Left renal cortex interstitium (tissue), 4 donors: ENCODE data around the gene PLVAP. TPM values are rescaled to one million over a fixed set of nuclear protein-coding genes. Genes with fewer than 3 reads are reported as not detected.

Source experiments
- DNase-seq, 4 donors: peaks; one replicate each; pipeline ENCODE4 v3.0.0-alpha.2; 2013; ENCODE audit warnings: low read depth in 4 of 4, low spot score in 2 of 4, missing footprints in 1 of 4
- polyA plus RNA-seq, 4 donors: library from polyadenylated mRNA; unstranded; fragments of 120-200 nt; gene quantifications; one replicate each; pipeline ENCODE4 v1.2.1, GENCODE V29; 2013; ENCODE audit not compliant: insufficient read length in 4 of 4

PLVAP gene
- polyA plus RNA-seq, 4 donors = 162 to 238 (median 195) TPM

DNA sequence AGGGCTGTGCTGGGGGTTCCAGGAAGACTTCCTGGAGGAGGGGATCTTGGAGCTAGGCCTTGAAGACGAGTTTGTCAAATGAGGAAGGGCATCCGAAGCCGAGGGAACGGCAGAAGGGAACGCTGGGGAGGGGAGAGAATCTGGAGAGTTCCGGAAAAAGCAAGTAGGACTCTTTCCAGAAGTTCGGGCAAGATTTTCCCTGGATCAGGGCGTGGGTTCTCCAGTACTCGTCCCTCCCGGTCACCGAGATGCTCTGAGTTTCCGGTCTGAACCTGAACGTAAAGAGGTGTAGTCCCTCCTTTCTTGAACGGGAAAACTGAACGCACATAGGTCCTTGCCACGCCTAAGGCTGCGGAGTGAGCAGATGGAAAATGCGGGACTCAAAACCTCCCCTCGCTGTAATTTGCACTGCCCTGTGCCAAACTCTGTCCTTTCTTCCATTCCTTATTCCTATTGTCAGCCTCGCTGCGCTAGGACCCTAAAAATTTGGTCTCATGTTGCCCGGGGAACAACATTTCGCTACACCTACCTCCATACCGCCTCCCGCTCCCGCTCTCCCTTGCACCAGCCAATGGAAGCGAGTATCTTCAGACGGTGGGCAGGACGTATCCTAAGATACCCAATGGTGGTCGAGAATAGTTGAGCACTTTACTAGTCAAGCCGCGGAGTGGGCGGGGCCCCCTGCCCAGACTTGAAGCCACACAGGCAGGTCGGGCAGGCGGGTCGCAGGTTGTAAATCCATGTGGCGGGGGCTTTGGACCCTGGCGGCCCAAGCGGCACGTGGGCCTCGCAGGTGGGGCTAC is 40.1 kb downstream of the PLVAP start, which contains the start of gene GTPBP3:
Gene GTPBP3, plus strand, starts transcription at position 682 of the 803 bp plus-strand sequence. Its CDS starts 59 bp downstream, at position 741.
- DNase-seq = peak; percentile 91 to 97 (median 96)

DNA sequence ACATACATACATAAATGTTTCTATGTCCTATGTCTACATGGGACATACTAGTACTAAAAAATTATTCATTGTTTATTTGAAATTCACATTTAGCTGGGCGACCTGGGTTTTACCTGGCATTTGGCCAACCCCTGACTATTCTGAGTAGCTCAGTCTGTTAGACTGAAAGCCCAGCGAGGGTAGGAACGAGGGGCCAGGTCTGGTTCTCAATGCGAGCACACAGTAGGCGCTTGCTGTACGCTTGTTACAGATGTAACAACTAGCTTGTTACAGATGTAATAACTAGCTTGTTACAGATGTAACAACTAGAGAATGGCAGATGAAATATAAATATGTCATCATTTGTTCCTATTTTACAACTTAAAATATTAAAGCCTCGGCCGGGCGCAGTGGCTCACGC is 41.6 kb downstream of the PLVAP start:
- no peak for DNase-seq

DNA sequence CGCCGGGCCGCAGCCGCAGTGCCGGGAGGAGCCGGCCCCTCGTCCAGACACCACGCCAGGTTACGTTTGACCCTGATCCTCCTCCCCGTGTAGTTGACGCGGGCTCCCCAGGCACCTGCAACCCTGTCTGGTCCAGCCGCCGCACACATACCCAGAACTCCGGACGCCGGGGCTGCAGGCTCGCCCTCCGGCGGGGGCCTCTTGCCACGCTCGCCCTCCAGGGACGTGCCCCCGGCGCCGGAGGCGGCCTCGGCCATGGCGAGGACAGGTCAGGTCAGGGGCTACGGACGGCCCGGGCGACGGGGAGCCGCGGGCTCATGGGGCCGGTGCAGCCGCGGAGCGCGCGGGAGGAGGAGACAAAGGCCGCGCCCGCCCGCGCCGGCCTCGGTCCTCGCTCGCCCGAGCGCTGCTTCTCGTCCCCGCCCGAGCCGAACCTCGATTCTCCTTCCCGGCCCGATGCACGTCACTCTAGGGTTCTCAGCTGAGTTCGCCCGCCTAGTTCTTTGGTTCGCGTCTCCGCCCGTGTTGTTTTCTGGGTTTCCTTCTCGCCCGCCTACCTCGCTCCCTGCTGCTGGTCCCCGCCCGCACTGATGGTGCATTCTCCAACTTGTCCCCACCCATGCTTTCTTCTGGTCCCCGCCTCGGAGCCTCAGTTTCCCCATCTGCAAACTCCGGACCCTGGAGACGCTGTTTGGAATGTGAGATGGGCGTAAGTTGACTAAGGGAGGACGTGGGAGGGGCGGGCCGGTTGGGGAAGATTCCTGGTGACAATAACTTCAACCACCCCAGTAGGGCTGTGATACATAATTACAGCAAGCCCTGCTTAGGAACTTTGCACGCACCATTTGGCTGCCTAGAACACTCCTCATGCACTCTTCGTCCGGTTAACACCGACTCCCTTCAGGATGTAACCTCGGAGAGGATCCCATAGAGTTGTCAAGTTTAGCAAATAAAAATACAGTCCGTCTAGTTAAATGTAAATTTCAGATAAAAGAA is 42.4 kb downstream of the PLVAP start, which contains the start of gene ANO8:
Gene ANO8, minus strand, starts transcription at position 442 of the 996 bp plus-strand sequence. Its CDS starts 185 bp downstream, at position 257.
- DNase-seq = peak; percentile 80 to 99 (median 94)

DNA sequence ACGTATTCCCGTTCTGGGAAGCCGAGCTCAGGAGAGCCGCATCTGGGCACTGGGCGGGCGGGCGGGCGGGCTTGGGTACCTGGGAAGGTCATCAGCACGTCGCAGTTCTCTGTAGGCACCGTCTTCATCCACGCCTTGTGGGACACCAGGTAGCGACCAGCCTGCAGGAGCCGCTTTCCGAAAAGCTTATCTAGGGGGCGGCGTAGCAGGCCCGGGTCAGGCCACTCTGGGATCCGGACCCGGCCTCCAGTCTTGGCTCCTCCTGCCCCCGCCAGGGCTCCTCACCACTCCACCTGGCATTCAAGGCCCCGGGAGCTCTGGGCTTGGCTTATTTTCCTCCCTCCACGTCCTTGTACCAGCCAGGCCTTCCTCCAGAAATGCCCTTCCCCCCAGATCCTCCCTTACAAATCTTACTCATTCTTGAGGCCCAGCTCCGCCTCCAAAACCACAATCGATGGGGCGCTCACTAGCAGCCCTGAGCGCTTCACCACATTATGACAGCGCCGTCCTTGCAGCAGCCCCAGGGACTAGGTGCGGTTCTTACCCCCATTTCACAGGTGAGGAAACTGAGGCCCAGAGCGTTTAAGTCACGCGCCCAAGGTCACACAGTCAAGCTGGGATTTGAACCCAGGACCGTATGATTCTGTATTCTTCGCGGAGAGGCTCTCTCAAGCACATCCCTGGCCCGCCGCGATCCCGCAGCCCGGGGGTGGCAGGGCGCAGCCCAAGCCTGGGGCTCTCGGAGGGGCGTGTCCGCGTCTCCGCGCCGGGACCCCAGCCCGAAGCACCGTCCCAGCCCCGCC is 43.3 kb downstream of the PLVAP start:
- no peak for DNase-seq

DNA sequence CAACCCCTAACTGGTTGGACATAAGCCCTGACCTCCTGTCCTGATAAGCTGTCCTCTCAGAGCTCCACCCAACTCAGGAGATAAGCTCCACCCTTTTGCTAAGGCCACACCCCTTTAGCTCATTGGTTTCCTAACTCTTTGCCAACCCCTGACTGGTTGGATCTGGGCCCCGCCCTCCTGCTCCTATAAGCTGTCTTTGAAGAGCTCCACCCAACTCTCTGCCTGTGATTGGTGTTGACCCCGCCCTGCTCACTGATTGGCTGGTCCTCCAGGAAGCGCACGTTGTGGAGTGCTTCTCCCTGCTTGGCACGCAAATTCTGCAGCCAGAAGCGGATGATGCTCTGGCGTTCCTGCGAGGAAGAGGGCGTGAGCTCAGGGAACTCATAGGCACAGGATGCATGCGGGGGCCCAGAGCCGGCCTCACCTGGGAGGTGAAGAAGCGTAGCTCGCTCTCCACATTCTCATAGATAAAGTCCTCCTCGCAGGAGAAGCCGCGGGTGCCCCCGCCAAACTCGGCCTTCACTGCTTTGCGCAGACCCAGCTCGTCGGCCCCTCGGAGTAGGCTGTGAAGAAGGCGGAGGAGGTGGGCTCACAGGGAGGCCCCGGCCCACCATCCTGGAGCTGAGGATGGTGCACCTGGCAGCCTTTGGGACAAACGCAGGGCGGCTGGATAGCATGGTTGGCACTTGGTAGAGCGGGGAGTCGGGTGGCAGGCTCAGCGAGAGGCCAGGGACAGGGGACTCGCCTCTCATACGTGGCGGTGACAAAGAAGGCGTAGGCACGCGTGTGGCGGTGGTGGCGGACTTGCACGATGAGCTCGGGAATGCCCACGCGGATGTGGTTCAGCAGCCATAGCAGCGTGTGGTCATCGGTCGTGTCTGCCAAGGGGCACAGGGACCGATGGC is 44.2 kb downstream of the PLVAP start:
- DNase-seq = no peak

DNA sequence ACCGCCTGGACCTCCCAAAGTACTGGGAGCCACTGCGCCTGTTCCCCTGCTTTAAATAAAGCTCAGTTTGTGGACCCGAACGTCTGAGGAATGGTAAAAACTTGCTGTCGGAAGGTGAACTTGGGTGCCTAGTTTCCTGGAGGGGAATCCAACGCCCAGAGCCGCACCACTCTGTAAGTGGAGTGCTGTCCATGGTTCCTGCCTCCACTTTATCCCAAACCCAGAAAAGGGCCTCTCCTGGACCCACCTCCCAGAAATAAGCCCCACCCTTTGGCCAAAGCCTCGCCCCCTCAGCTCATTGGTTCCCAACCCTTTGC is 44.8 kb downstream of the PLVAP start:
- DNase-seq = no peak

DNA sequence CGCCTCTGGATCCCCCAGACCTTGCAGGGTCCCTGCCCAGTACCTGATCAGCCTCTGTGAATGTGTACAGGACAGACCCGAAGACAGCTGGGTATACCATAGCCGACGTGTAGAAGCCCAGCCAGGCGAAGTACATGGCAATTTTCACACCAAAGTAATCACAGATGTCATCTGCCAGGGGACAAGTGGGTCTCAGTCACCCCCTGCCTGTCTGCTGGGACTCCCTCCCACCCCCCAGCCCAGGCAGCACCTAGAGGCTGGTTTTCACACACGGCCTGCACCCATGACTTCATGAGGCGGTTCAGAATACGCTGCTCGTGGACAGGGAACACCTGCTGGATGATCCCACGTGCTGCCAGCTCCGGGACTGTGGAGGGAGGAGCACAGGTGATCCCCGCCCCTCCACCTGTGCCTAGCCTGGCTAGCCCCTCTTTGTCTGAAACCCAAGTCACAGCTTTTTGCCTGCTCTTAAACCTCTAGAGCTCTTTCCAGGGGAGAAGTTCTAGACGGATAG is 46.0 kb downstream of the PLVAP start:
- DNase-seq = no peak

DNA sequence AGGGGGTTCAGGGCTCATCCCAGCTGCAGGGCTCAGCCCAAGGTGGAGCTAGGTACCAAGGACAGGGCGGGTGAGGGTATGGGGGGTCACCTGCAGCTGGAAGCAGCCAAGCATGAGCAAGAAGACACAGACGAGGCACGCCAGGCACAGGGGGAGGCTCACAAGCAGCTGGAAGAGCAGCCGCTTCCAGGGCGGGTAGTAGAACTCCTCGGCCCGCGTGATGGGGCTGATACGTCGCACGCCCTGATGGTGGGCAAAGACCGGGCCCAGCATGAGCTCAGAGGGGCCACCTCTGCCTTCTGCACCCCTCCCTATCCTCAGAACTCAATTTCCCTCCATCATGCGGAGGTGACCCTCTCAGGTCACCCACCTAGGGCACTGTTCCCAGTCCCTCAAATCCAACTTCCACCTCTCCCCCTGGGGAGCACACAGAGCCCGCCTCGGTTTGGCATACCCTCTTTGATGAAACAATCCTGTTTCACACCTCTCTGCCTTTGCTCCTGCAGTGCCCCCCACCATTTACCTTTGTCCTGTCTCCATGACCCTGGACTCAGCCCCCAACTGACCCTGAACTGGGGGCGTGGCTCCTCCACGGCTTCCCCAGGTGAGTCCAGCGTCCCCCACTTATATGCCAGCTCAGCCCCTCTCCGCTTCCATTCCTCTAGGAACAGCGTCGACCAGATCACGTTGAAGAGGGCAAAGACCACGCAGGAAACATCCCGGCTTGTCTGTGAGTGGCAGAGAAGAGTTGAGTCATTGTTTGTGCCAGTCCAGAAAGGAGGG is 46.7 kb downstream of the PLVAP start:
- no peak for DNase-seq

DNA sequence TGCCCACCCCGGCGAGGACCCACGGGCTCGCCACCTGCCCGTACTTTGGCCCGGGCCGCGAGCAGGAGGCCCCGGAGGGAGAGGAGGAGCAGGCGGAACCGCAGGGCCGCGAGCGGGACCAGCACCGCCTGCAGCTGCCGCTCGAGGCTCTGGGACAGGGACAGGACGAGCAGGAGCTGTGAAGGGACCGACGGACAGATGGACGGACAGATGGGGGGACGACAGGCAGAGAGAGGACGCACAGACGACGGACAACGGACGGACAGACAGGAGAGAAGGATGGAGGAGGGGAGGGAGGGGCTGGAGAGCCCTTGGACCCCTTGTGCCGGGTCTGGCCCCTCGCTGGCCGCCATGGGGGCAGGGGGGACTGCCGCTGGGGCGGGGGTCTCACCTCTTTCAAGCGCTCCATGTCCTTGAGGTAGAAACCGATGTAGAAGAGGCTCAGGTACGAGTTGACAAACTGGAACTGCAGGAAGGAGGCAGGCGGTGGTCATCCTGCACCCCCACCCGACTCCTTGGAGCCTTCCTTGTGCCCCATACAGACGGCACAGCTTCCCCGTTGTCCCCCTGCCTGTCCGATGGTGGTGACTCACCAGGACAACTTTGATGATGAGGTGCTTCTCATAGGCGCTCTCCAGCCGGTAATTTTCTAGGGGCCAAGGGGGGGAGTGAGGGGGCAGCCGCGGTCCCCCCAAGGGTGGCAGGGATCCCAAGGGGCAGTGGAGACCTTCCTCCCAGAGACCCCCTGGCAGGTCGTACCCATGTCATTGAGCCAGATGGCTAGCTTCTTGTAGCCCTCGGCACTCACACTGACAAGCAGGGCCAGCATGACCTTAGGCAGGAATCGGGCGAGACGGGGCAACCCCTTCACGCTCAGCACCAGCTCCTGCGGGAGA is 47.5 kb downstream of the PLVAP start:
- DNase-seq = no peak

DNA sequence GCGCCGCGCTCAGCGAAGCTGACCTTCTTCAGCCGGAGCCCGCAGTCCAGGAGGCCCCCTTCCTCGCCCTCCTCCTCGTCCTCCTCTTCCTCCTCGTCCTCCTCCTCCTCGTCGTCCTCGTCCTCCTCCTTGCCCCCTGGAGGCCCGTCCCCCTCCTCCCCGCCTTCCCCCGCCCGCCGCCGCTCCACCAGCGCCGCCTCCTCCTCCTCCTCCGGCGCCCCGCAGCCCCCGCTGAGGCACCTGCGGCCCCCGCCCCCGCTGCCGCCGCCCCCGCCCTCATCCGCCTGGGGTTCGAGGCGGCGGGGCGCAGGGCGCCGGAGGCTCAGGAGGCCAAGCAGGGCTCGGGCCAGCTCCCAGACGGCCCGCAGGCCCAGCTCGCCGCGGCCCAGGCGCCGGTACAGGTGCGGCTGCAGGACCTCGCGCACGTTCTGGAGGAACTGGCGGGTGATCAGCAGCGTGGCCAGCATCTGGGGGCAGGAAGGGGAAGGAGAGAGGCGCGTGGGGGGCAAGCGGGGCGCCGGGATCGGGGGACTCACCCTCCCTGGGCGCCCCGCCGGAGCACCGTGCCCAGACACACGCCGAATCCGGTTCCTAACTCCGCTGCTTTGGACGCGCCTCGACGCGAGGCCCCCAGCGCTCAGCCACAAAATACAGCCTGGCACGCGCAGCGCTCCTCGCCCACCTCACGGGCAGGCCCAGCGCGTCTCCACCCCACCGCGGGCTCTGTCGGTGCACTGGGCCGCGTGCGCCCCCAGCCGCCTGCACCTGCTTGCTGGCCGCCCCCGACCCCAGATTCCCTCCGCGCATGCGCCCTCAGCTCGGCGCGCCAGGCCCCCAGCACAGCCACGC is 48.4 kb downstream of the PLVAP start:
- no peak for DNase-seq

DNA sequence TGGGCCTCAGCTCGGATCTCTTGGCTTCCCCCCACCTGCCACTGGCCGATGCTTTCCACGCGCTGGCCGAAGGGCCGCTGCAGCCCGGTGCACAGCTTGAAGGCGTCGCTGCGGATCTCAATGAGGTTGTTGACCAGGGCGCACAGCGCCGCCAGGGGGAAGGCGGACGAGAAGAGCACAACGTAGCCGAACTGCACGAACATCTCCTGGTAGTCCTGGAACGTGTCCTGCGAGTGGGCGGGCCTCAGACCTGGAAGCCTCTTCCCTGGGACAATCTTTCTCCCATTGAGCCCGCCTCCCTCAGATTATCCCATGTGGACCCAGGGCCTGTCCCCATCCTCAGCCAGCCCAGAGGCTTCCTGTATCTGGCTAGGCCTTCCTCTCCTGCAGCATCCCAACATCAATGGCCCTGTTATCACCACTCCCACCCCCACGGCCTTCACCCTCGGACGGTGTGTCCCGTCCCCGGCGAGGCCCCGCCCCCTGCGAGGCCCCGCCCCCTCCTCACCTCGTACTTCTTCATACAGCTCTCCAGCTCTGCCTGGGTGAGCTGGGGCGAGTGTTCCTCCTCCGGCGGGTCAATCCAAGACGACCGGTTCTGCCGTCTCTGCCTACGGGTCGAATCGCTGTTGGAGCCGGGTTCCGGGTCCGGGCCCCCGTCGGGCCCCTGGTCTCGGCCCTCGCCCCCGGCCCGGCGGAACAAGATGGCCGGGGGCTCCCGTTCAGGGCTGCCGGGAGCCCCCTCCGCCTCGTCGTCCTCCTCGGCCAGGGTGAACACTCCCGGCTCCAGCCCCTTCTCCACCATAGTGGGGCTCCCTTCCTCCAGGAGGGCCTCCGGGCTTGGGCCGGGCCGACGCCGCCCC is 49.3 kb downstream of the PLVAP start:
- peak in 1 of 4 donors; percentile 66 for DNase-seq

DNA sequence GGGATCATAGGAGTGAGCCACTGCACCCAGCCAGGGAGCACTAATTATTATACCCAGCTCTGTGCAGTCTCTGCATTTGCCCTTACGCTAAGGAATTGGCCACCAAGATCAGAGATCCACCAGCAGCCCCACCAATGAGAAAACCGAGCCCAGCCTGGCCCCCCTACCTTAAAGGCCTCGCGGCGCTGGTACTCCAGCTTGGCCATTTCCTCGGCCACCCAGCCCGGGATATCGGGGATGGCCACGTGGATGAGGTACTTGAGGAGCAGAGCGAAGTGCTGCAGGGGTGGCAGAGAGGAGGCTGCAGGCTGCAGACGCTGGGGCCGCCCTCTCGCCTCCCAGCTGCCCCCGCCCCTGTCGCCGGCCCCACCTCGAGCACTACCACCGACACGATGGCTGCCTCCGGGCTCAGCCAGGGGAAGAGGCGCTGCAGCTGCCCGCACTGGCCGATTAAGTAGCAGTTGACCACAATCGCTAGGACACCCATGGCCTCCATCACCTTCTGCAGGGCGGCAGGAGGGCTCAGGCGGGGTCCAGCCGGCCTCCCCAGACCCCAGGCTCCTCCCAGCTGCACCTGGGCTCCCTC is 50.0 kb downstream of the PLVAP start:
- no peak for DNase-seq

DNA sequence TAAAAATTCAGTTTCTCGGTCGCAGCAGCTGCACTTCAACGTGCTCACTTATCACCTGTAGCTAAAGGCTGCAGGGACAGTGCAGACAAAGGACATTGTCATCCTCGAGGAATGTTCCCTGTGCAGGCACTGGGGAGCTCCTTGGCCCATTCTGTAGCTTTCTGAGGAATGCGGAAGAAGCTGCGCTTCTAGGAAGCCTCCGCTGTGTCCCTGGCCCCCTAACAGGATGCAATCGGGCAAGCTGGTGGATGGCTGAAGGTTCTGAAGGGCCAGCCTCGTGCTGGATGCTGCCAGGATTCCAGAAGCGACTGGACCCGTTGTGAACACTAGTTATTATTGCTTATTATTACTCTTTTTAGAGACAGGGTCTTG is 50.6 kb downstream of the PLVAP start:
- DNase-seq = no peak

DNA sequence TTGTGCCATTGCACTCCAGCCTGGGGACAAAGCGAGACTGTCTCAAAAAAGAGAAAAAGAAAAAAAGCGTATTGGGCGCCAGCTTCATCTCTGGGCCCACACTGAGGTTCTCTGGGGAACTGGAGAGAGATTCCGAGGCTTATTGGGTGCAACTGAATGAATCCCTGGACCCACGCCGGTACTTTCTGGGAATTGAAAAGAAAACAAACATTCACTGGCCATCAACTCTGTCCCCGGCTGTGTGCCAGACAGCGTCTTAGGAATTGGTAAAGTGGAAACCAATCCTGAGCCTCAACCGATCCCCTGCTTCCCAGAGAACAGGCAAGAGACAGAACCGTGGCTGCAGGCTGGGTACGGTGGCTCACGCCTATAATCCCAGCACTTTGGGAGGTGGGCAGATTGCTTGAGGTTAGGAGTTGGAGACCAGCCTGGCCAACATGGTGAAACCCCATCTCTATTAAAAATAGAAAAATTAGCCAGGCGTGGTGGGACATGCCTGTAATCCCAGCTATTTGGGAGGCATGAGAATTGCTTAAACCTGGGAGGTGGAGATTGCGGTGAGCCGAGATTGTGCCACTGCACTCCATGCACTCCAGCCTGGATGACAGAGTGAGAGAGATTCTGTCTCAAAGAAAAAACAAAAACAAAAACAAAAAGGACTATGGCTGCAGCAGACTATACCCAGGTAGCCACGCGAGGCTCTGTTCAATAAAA is 51.1 kb downstream of the PLVAP start:
- DNase-seq = no peak

DNA sequence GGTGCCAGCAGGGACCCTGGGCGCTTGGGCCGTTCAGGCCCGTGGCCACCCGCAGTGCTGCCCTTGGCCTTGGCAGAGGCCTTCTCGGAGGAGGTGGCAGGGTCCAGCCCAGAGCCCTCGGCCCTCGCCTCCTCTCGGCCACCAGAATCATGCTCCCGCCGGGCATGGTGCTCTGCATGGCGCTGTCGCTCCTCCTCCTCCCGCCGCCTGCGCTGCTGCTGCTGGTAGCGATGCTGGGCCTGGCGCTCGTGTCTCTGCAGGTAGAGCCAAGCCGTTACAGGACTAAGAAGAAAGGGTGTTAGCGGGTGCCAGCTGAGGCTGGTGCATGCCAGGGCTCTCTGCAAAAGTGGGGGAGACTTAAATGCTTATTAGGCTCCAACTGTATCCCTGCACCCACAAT is 52.0 kb downstream of the PLVAP start:
- no peak for DNase-seq
